HG03460 (cell line): ENCODE results near the gene REXO5.
"Not testable (repeated sequence)": the region's sequence is repeated elsewhere in the genome, so short reads cannot be mapped to it uniquely, and the experiment has no call there.

Experiments used
- ATAC-seq: cut with Tn5 transposase; IDR thresholded peaks from one replicate; pipeline ENCODE4 v1.9.1; 2021; ENCODE audit not compliant: unreplicated experiment

Gene REXO5

DNA sequence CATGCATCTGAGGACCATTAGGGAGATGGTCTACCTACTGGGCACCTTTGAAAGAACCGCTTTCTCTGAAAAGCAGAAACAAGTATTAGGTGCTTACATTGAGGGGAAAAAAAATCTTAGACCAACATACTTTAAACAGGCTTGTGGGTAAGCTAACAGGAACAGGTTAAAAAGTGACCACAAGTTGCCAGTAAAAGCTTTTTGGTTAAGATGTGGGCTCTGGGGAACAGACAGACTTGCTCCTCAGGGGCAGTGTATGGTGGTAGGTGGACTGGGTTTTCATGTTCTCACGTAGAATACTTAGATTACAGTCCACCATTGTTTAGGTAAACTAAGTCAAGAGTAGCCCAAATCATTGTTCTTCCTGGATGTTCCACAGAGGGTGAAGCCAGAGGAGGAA lies 41.2 kb downstream of the REXO5 start:
- no peak for ATAC-seq

DNA sequence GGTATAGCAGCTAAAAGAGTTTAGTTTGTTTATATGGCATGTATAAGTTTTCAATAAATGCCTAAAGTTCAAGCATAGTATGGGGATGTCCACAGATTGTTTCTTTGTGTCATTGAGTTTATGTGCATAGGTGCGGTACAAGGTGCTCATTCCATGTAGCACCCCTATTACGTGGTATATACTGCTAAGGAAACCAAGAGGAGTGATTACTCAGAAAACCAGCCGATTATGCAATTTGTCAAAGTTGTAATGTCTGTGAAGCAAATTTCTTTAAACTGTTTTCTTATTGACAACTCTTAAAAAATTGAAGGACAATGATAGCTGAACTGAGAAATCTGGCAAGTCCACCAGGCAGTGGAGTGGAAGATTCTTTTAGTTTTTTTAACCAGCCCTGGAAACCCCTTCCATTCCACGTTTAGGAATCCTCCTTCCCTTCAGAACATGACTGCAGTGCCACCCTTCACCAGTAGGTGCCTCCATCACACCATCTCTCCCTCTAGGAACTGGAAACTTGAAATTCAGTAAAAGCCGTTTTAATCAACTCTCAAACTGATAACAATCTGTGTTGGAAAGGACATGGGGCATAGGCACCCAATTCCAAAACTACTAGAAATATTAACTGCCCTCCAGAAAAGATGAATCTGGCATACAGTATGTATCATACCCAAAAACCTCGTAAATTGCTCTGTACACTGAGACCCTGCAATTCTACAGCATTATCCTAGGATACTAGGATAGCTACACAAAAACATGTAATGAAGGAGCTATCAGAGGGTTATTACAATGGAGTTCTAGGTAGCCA lies 43.5 kb downstream of the REXO5 start:
- ATAC-seq, result no peak

DNA sequence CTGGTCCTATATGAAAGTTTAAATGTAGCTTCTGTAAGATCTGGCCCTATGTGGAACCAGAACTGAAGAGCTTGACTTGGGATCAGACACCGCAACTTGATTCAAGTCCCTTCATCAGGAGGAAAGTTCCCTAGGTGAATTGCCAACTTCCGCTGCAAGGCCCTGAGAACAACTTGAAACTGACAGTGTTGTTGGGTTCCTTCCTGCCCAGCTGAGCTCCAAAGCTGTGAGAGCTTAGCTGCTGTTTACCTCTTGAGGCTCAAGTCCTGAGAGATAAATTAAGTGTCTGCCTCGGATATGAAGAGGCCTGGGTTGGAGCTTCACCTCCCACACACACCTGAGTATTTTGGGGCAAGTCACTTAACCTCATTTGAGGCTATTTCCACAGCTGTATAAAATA lies 44.7 kb downstream of the REXO5 start:
- ATAC-seq, result no peak

DNA sequence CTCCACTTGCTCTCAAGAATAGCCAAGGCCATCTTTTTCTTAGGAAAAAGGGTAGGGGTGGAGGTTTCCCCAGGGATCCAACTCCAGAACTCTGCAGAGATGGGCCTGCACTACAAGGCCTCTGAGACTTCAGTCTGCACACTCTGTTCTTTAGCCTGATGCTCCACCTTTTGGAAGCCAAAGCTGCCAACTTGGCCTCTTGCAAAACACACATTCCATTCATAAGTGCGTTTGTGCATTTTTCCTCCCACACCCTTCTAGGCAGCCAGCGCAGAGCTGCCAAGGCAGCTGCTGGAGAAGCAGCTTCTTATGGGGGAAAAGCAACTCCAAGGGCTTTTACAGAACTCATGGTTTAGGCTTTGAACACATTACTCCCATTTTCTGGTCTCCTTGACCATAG lies 45.3 kb downstream of the REXO5 start:
- no peak for ATAC-seq

DNA sequence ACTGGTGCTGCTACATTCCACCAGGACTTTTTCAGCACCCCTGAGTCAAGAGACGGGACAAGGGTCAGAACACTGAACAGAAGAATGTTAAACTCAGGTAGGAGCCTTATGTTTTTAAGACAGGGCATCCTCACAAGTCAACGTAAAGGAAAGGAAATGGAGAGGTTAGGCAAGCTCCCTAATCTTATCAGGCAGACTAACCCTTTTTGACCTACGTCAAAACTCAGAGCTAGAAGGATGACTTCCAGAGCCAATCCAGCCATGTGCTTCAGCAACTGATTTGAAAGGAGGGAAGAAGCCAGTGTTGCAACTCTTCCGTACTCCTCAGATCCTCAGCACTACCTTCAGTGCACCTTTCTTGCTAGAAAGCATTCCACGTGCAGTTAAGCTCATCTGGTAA lies 46.8 kb downstream of the REXO5 start:
- no peak for ATAC-seq

DNA sequence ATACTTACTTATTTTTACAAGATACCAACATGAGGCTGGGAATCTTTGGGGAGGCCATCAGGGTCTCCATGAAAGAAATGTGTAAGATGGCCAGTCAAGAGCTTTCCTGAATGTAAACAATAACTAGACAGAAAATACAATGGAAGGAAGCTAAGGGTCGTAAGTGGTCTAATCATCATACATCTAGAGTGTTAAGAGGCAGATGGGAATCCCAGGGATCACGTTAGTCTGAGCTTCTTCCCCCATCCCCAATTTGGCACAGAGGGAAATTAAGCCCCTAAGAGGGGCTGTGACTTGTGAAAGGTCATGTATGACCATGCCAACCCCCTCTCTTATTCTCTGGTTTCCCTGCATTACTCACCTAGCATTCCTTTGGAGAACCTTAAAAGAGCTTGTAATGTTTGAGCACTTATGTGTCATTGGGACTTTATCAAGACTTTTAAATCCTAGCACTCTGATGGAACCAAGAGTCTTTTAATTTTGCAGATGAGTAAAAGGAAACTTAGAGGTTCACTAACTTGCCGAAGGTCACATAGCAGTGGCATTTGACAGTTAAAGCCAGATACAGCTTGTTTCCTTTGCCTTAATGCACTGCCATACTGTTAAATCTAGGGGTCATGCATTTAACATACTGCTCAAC lies 47.8 kb downstream of the REXO5 start:
- no peak for ATAC-seq

DNA sequence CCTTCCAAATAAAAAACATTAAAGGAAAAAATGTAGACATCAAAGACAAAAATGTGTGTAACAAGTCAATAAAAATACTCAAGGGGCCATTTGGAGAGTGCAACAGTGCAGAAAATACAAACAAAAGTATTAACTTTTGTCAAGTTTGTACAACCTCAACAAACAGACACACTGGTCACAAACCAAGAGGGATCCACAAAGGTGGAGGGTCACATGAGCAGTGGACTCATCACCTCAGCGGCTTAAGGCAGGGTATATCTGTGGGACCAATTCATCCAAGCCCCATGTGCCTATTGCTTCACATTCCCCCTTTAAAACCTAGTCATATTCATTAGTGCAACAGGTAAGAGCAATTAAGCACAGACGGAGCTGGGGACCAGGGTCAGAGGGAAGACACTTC lies 48.6 kb downstream of the REXO5 start:
- no peak for ATAC-seq

DNA sequence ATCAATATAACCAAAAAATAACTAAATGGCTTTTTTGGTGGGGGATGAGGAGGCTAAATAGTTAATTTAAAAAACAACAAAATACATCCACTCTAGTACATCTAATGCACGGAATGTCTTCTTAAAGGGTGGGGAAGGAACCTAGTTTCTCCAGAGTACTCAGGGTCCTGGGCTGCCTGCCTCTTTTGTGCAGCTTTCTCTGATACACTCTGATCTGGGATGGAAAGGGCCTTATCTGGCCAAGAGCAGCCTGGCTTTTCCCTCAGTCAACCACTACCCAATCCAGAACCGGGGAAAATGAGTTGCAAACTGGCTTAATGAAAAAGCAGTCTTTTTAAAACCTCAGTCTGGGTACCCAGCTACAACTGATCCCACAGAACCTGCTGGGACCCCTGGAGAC lies 51.0 kb downstream of the REXO5 start:
- no peak for ATAC-seq

DNA sequence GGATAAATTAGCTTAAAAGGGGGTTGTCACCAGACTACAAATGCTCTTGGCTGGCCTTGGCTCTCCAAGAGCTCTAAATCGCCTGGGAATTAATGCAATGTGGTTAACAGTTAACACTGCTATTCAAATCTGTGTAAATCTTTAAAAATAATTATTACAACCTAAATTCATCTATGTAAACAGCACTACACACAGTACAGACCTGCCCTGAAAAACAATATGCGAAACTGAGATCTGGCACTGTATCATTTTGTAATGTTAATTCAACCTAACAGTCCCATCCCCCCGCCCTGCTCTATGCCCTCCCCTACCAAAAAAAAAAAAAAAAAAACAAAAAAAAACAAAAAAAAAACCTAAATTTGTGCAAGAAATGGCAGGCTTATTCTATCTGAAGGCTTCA lies 52.9 kb downstream of the REXO5 start:
- no peak for ATAC-seq

DNA sequence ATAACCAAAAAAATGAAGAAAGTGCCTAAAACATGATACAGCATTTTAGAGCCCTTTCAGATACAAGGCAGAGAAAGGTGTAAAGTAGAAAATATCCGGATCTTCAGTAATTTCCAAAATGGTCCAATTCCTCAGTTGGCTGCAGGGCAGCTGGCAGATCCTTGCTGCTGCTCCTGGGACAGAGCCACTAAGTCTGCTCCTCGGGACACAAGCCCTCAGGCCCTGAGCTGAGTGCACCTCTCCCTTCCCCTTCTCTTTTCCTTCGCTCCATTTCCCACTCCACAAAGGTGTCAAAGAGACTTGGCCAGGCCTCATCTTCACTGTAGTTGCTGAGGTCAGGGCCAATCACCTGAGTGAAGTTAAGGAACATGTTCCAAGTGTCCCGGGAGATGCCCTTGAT lies 53.4 kb downstream of the REXO5 start:
- no peak for ATAC-seq

DNA sequence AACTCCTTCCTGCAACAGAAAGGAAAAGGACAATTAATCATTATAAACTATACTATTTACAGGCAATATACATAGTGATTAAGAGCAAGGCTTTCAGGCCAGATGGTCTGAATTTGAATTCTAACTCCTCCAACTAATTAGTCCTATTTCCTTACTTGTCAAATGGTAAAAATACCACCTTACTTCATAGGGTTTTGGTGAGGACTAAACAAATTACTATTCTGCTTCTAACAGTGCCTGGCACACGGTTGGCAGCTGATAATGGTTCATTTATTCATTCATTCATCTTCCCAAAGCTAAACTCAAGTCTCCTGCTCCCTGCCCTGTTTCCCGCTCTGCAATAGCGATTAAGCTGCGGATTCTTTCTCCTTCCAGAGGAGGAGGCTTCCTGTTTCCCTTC lies 54.0 kb downstream of the REXO5 start:
- ATAC-seq, result no peak

DNA sequence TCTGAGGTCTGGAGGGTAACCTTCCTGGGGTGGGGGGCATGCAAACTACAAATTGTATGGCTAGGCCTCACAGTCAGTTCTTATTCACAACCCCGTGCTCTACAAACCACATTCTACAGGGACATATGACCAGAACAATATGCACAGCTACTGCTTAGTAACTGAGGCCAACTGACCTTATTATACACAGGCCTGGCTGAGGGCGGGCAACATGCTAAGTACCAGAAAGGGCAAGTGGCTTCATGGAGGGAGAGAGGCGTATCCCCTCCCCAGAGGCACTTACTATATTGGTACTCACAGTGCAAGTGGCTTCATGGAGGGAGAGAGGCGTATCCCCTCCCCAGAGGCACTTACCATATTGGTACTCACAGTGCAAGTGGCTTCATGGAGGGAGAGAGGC lies 54.7 kb downstream of the REXO5 start:
- not testable (repeated sequence) for ATAC-seq

DNA sequence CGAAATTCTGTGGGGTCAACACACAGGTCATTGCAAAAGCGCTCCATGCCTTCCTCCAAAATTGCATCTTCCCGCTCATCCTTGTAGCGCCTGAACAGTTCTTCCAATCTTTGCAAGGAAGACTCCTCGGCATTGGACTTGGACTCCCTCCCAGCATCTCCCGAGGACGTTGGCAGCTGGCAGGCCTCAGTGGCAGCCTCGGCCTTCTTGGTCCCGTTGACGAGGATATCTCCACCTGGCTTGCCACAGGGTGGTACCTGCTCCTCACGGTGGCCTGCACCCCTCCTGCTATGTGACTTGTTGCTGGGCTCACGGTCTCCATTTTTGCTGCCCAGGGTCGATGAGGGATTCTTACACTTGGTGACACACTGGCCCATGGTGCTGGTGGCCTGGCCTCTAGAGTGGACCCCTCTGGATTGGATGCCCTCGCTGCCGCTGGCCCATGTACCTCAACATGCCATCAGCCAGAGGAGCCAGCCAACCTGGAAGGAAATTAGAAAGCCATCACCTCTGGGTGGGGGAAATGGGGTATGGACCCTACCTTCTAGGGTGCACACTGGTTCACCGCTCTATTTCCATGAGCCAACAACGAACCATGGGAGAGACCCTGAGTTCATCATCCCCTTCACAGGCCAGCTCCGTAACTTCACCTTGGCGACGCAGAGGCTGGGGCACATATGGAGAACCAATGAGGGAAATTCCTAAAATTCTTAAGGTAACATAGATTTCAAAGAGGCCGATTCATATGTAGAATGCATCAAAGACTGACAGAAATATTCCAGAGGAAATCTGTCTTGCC lies 56.0 kb downstream of the REXO5 start:
- no peak for ATAC-seq

DNA sequence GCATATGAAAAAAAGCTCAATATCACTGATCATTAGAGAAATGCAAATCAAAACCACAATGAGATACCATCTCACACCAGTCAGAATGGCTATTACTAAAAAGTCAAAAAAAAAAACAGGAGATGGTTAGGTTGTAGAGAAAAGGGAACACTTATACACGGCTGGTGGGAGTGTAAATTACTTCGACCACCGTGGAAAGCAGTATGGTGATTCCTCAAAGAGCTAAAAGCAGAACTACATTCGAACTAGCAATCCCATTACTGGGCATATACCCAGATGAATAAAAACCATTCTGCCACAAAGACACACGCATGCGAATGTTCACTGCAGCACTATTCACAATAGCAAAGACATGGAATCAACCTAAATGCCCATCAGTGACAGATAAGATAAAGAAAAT lies 58.0 kb downstream of the REXO5 start:
- not testable (repeated sequence) for ATAC-seq

DNA sequence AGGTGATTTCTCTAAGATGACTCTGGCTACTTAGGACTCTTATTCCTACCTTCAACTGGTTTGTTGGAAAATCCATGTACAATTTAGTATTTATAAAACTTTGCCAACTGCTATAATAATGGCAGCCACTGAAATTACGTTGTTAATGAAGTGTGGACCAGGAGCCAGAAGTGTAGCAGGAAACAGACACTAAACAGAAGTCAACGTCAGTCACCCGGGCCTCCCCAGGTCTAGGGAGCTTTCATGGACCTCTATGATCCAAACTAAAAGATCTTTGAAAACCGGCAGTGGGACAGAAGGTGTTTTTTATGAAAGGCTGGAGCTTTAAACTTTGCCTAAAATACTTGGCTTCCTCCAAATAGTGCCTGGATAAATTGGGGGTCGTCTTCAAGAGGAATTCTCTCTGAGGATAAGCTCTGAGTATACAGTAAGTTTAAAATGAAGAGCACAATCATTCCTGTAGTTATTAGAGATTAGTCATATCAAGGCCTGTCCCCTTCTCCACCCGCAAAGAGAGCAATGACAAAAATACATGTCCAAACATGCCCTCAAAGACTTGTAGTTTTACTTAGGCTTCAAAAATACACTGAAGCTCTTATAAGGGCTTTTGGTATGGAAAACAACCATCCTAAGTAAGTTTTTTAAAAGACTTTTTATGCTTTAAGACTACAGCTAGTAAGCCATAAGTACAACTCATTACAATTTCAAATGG lies 59.2 kb downstream of the REXO5 start:
- no peak for ATAC-seq

DNA sequence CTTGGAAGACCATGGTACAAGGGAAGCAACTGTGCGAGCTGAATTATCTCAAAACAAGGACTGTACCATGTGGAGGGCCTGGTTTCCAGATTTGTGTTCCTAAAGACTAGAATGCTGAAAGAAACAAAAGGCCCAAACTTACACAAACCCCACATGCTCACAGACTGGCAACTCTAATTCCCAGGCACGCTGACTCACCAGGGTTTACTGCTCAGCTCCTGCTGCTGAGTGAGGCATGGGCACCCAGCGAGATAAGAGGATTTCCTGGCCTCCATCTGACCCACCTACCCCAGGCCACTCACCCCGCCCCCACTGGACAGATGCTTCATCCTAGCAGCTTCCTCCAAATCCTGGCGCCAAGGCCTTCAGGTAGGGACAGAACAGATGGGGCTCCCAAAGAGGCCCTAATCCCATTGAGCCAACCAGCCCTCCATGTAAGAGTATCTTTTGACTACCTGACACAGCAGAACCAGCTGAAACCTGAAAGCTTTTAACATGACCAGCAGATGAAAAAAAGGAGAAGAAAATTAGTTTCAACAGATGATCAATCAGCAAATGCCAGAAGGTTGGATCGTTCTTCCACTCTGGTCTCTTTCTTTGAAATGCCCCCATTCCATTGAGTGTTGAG lies 59.9 kb downstream of the REXO5 start:
- ATAC-seq, result no peak

DNA sequence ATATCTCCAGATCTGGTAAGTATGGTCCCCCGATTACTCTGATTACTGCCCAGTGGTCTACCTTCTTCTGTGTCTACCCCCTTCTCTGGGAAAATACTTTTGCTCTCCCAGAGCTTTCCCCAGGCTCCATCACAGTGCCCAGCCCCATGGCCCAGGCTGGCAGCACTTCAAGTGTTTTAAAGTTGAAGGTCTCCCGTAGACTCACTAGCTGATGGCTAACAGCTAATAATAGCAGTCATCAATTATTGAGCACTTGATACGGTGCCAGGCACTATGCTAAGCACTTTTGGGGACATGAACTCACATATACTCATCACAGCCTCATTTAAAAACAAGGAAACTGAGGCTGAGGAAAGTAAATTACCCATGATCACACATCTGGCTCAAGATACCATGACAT lies 60.5 kb downstream of the REXO5 start:
- no peak for ATAC-seq

DNA sequence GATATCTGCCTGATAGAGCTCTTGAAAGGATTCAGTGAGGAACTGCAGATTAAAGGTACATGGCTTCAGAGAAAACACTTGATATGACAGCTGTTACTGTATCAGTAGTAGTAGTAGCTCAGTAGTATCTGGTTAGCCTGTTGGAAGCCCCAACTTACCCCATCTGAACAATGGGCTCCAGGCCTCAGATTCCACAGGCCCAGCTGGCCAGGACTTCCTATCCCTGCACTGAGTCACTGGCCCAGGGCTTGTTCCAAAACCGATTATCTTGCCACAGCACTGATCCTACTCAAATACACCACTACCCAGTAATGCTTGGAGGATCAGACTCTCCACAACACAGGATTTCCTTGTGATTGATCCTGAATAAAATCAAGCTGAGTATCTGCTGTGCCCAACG lies 61.3 kb downstream of the REXO5 start:
- no peak for ATAC-seq

DNA sequence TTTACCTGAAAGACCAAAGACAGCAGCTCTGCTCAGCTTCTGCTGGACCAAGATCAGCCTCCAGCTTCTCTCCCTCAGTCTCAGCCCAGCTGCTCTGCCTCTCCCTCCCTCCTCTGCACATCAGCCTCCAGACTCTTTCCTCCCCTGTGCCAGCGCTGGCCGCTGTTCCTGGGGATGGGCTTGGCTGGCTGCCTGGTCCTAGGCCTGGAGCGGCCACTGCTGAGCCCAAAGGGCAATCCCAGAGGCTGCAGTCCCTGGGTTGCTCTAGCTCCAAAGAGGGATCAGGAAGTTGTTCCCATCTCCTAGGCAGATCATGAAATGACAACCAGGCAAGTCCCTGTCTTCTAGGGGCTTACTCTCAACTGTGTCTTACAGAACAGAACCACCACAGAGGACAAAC lies 62.6 kb downstream of the REXO5 start:
- ATAC-seq, result no peak

DNA sequence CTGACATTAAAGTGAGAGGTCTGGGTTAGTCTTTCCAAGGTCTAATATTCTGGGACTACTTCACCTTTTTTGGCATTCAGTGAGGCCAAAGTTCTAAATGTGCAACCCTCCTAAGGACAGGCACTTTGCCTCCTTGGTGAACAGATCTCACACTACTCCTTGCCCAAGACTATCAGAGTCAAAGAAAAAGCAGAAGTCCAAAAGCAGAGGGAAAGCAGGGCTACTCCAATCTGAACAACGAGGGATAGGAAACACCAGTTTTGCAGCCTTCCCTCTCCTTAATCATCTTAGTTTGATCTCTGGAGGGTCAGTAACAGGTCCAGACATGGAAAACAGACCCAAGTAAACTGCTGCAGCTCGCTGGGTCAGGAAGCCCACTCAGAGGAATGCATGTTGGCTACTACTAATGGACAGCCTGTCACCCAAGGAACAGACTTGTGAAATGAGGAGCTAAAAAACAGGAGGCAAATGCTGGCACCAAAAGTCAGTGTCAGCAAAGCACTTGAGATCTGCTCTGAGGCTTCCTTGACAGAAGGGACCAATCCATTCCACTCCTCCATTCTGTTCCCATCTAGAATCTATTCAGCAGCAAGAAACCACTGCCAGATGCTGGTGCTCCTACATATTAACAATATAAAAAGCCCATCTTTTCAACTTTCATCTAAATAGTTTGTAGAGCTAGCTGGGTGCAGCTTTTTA lies 63.9 kb downstream of the REXO5 start:
- no peak for ATAC-seq
